Natural killer cell (primary cell): ENCODE measurements around the gene RALGAPB. TPM values are rescaled to one million over a fixed set of nuclear protein-coding genes. Genes with fewer than 3 reads are reported as not detected.
"Not testable (repeated sequence)": the region's sequence is repeated elsewhere in the genome, so short reads cannot be mapped to it uniquely, and the experiment has no call there.

ENCODE experiments used
- ATAC-seq, 3 donors: fragments of 150-1000 bp in 2 of 3; fragments of 200-7000 bp in 1 of 3; cut with Tn5 transposase; 1 replicate in 1 of 3; 2 replicates in 2 of 3; pipeline ENCODE4 v1.10.0; 2021; ENCODE audit warnings: mild to moderate bottlenecking in 2 of 3, moderate library complexity in 2 of 3
- DNase-seq, 2 donors: peaks; one replicate each; pipeline versions ENCODE4 v3.0.0 to v3.0.0-alpha.2; 2013 to 2021; ENCODE audit warnings: mixed read lengths in 1 of 2
- H3K27ac ChIP-seq: one replicate; pipeline ENCODE4 v1.5.1; 2013; ENCODE audit warnings: mild to moderate bottlenecking, low read length
- H3K27me3 ChIP-seq: one replicate; pipeline ENCODE4 v1.6.1; 2013; ENCODE audit warnings: low read length; ENCODE audit not compliant: control insufficient read depth, insufficient read depth
- H3K36me3 ChIP-seq: one replicate; pipeline ENCODE4 v1.6.1; 2013; ENCODE audit warnings: low read length; ENCODE audit not compliant: control insufficient read depth, insufficient read depth
- H3K4me1 ChIP-seq: one replicate; pipeline ENCODE4 v1.6.1; 2013; ENCODE audit warnings: low read length; ENCODE audit not compliant: control insufficient read depth, insufficient read depth
- H3K4me3 ChIP-seq: one replicate; pipeline ENCODE4 v1.5.1; 2013; ENCODE audit warnings: low read length
- H3K9me3 ChIP-seq: one replicate; pipeline ENCODE4 v1.6.1; 2013; ENCODE audit warnings: low read length; ENCODE audit not compliant: control insufficient read depth, insufficient read depth
- H3K27ac Mint-ChIP-seq, 2 donors: one replicate each; pipeline ENCODE4 v1.8.0; 2022; ENCODE audit warnings: mild to moderate bottlenecking in 2 of 2, mixed read lengths in 2 of 2, moderate library complexity in 1 of 2
- H3K27me3 Mint-ChIP-seq, 2 donors: one replicate each; pipeline ENCODE4 v1.8.0; 2022; ENCODE audit warnings: low read depth in 2 of 2, mixed read lengths in 2 of 2
- H3K36me3 Mint-ChIP-seq: one replicate; pipeline ENCODE4 v1.8.0; 2022; ENCODE audit warnings: mixed read lengths
- H3K4me1 Mint-ChIP-seq, 2 donors: one replicate each; pipeline ENCODE4 v1.8.0; 2022; ENCODE audit warnings: mixed read lengths in 2 of 2
- H3K4me3 Mint-ChIP-seq: one replicate; pipeline ENCODE4 v1.8.0; 2022; ENCODE audit warnings: mild to moderate bottlenecking, moderate library complexity, mixed read lengths
- H3K9me3 Mint-ChIP-seq, 2 donors: one replicate each; pipeline ENCODE4 v1.8.0; 2022; ENCODE audit warnings: mixed read lengths in 2 of 2
- CTCF ChIP-seq: fragments of 200-600 bp; IDR thresholded peaks from one replicate; pipeline ENCODE4 v1.8.0; 2022; ENCODE audit warnings: antibody characterized with exemption
- WGBS: methylation state at CpG from one replicate; pipeline ENCODE4 v1.1.7; 2013; ENCODE audit warnings: missing lambda C conversion rate; ENCODE audit not compliant: insufficient coverage; 5-methylcytosine and 5-hydroxymethylcytosine counted together
- intact Hi-C: fragments of 100-400 bp; cut with micrococcal nuclease; formaldehyde crosslinking; loops from one replicate; pipeline ENCODE4 v1.14.2; 2022
- total RNA-seq, 4 donors: library from RNA; stranded (reverse); fragments of 120-200 nt in 1 of 4; gene quantifications; one replicate each; pipeline versions ENCODE4 v1.2.3 to v1.2.4, GENCODE V29; 2013 to 2022

The RALGAPB gene
- total RNA-seq, 3 donors from 2014 or later (not counting 1 experiment from before 2014, with no cell fraction given): 45.1 to 73.1 (median 57.4) TPM

- no peaks in the 10 kb centered on the region for H3K4me1 ChIP-seq
- H3K27me3 Mint-ChIP-seq: peaks cover 4 to 6% of the 10 kb centered on the region in 2 donors
- no peaks in the 10 kb centered on the region for H3K27me3 ChIP-seq
- no peak overlapping the region for H3K4me3 Mint-ChIP-seq
- no peaks in the 10 kb centered on the region for H3K4me1 Mint-ChIP-seq
- ATAC-seq (no peak), DNase-seq (no peak)
- 94% methylated on average over 12 of the region's 13 CpGs for WGBS
- H3K9me3 ChIP-seq: no peaks in the 10 kb centered on the region
- H3K36me3 ChIP-seq: no peaks in the 10 kb centered on the region
- no peak overlapping the region for H3K27ac ChIP-seq
- no peaks in the 10 kb centered on the region for H3K36me3 Mint-ChIP-seq
- no peaks in the 10 kb centered on the region for H3K9me3 Mint-ChIP-seq
- TF ChIP-seq CTCF: no peak
- H3K4me3 ChIP-seq: no peak overlapping the region
- intact Hi-C loops: no loop called here
- H3K27ac Mint-ChIP-seq: no peak overlapping the region
These were observed 17.8 kb upstream of the RALGAPB start for GRCh38 chr20:38454556-38455473.

- no peak overlapping the region for H3K4me3 ChIP-seq
- 93% methylated on average over 5 of the region's 5 CpGs for WGBS
- no peak overlapping the region for H3K27ac Mint-ChIP-seq
- DNase-seq (no peak), ATAC-seq (no peak)
- H3K9me3 Mint-ChIP-seq: no peaks in the 10 kb centered on the region
- no peaks in the 10 kb centered on the region for H3K9me3 ChIP-seq
- no peaks in the 10 kb centered on the region for H3K36me3 Mint-ChIP-seq
- no peaks in the 10 kb centered on the region for H3K27me3 ChIP-seq
- peaks cover 4 to 6% of the 10 kb centered on the region in 2 donors for H3K27me3 Mint-ChIP-seq
- H3K27ac ChIP-seq: no peak overlapping the region
- no peak overlapping the region for H3K4me3 Mint-ChIP-seq
- no peaks in the 10 kb centered on the region for H3K4me1 ChIP-seq
- no peak for TF ChIP-seq CTCF
- H3K36me3 ChIP-seq: no peaks in the 10 kb centered on the region
- intact Hi-C loops: no loop called here
- no peaks in the 10 kb centered on the region for H3K4me1 Mint-ChIP-seq
These were observed 14.3 kb upstream of the RALGAPB start for GRCh38 chr20:38458314-38458713.

GRCh38 chr20:38460040-38460623 lies 12.5 kb upstream of the RALGAPB start:
- H3K4me1 Mint-ChIP-seq: no peaks in the 10 kb centered on the region
- Histone ChIP-seq H3K27ac (no peak overlapping the region), H3K9me3 (no peaks in the 10 kb centered on the region), H3K27me3 (no peaks in the 10 kb centered on the region), H3K4me1 (no peaks in the 10 kb centered on the region), H3K36me3 (no peaks in the 10 kb centered on the region), H3K4me3 (no peak overlapping the region)
- 74% methylated on average over 4 of the region's 5 CpGs for WGBS
- TF ChIP-seq CTCF: no peak
- ATAC-seq (no peak), DNase-seq (no peak)
- H3K36me3 Mint-ChIP-seq: no peaks in the 10 kb centered on the region
- no peak overlapping the region for H3K4me3 Mint-ChIP-seq
- H3K27me3 Mint-ChIP-seq: peaks cover 4 to 6% of the 10 kb centered on the region in 2 donors
- H3K9me3 Mint-ChIP-seq: no peaks in the 10 kb centered on the region
- no peak overlapping the region for H3K27ac Mint-ChIP-seq
- intact Hi-C loops: no loop called here

- H3K36me3 Mint-ChIP-seq, DNase-seq, H3K36me3 ChIP-seq, H3K4me1 ChIP-seq, H3K27ac ChIP-seq, H3K4me1 Mint-ChIP-seq, H3K27me3 Mint-ChIP-seq, H3K4me3 ChIP-seq, intact Hi-C loops, H3K4me3 Mint-ChIP-seq, H3K27ac Mint-ChIP-seq, H3K27me3 ChIP-seq, H3K9me3 Mint-ChIP-seq, ATAC-seq, H3K9me3 ChIP-seq: not testable (repeated sequence)
- no CpG with 5 or more reads among the region's 2 CpGs for WGBS
These were observed 12.0 kb upstream of the RALGAPB start for GRCh38 chr20:38460631-38461030.

GRCh38 chr20:38461167-38461566 lies 11.5 kb upstream of the RALGAPB start:
- H3K27ac Mint-ChIP-seq, DNase-seq, ATAC-seq, H3K9me3 ChIP-seq, H3K27me3 Mint-ChIP-seq, H3K27ac ChIP-seq, H3K4me1 Mint-ChIP-seq, H3K4me1 ChIP-seq, H3K36me3 ChIP-seq, intact Hi-C loops, H3K36me3 Mint-ChIP-seq, H3K9me3 Mint-ChIP-seq, H3K27me3 ChIP-seq, H3K4me3 Mint-ChIP-seq, H3K4me3 ChIP-seq: not testable (repeated sequence)
- 100% methylated on average over 3 of the region's 33 CpGs for WGBS

- H3K4me1 Mint-ChIP-seq, H3K27me3 Mint-ChIP-seq, intact Hi-C loops, H3K4me3 ChIP-seq, H3K36me3 Mint-ChIP-seq, H3K9me3 Mint-ChIP-seq, H3K36me3 ChIP-seq, H3K4me3 Mint-ChIP-seq, H3K9me3 ChIP-seq, DNase-seq, ATAC-seq, H3K27me3 ChIP-seq, H3K27ac ChIP-seq, H3K27ac Mint-ChIP-seq, H3K4me1 ChIP-seq: not testable (repeated sequence)
- 95% methylated on average over 28 of the region's 30 CpGs for WGBS
These were observed 11.1 kb upstream of the RALGAPB start for GRCh38 chr20:38461569-38461968.
